SK-N-MC (cell line): ENCODE measurements around the gene GALNT9.

ENCODE experiments used
- EZH2 ChIP-seq: fragments of 200-600 bp; sonication (generic); IDR thresholded peaks from one replicate; pipeline ENCODE4 v1.6.1; 2017; ENCODE audit warnings: antibody characterized with exemption
- FOXP2 ChIP-seq: optimal IDR thresholded peaks from 2 replicates; pipeline ENCODE3; 2011; ENCODE audit warnings: mild to moderate bottlenecking, moderate library complexity; ENCODE audit not compliant: insufficient read depth; ENCODE audit errors: extremely low read length, control extremely low read depth
- POLR2AphosphoS5 ChIP-seq: IDR thresholded peaks from 2 replicates; pipeline ENCODE4 v1.6.1; 2012; ENCODE audit warnings: mild to moderate bottlenecking, low read depth, low read length, borderline replicate concordance

GRCh38 chr12:132276827-132277373, 52.5 kb downstream of the GALNT9 start:
- TF ChIP-seq EZH2 (no peak), POLR2AphosphoS5 (no peak), FOXP2 (no peak)
